Measurements from ENCODE around the gene SELE. TPM values are rescaled to one million over a fixed set of nuclear protein-coding genes. Genes with fewer than 3 reads are reported as not detected.
"Not testable (repeated sequence)": the region's sequence is repeated elsewhere in the genome, so short reads cannot be mapped to it uniquely, and the experiment has no call there.

The SELE gene
- total and polyA plus RNA-seq, 5 experiments from 2014 or later = not detected

DNA sequence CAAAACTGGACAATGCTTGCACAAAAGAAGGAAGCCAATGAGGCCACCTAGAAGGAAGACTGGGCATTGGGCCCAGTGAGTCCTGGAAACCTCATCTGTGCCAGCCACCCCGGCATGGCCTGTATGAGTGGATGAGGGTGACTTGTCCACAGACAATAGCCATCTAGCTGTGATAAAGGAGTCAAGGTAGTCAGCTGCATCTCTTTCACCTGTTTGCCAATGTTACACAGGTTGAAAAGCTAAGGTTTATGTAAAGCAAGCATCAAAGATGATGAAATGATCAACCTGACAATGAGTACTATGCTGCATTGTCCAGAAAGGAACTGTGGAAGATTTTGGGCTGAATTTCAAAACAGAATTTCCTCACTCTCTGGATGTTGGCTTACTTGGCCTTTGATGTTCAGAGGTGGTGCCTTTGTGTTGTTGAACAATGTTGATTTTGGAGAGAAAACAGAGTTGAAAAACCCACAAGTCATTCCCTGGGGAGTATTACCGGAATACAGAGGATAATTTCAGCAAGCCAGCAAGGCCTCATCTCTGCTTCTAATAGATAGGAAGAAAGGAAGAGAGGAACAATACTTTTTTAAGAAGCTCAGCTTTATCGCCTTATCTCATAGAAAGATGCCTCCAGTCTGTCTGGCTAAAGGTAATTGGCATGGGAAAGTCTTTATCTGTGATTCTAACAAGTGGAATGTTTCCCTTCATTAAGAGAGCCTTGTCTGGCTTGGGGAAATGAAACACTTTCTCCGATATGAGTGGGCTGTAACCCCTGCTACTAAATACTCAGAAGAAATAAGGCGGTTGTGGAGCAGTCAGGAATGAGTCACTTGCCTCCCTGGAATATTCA, 11.4 kb upstream of the SELE start:
- Mint-ChIP-seq H3K4me3 (no peak overlapping the region), H3K9me3 (peaks cover 0 to 9% (median 0%) of the 10 kb centered on the region in 9 donors), H3K27ac (no peak overlapping the region), H3K36me3 (peaks cover 0 to 6% (median 2%) of the 10 kb centered on the region in 3 donors), H3K4me1 (no peaks in the 10 kb centered on the region), H3K27me3 (peaks cover 0 to 12% (median 0%) of the 10 kb centered on the region in 5 donors)
- no peak for DNase-seq
- POLR2A ChIA-PET = no interaction called here
- ATAC-seq = no peak

- Mint-ChIP-seq H3K4me3 (no peak overlapping the region), H3K36me3 (peaks cover 0 to 6% (median 2%) of the 10 kb centered on the region in 3 donors), H3K4me1 (no peaks in the 10 kb centered on the region), H3K9me3 (peaks cover 0 to 9% (median 0%) of the 10 kb centered on the region in 9 donors), H3K27ac (no peak overlapping the region), H3K27me3 (peaks cover 0 to 12% (median 3%) of the 10 kb centered on the region in 5 donors)
- DNase-seq (no peak), ATAC-seq (no peak)
- POLR2A ChIA-PET = no interaction called here
These were observed 8.0 kb upstream of the SELE start for GRCh38 chr1:169741666-169742394.

DNA sequence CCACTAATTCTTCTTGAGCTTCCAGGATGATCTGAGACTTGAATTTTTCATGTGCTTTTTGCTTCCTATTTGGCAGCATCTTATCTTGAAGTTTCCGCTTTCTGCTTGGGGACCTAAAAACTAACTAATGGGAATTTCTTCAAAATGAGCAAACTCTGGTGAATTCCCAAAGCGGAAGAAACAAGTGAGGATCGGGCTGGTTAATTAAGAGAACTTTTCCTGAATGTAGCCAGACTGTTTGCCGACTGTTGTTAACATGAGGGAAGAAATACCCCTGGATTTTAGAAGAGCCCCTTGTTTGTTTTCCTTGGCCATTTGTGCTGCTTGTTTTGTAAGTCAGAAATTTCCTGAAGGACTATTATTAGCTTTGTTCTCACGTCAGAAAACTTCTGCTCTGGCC, 6.1 kb upstream of the SELE start:
- POLR2A ChIA-PET = no interaction called here
- H3K27me3 Mint-ChIP-seq = peaks cover 0 to 12% (median 7%) of the 10 kb centered on the region in 5 donors

DNA sequence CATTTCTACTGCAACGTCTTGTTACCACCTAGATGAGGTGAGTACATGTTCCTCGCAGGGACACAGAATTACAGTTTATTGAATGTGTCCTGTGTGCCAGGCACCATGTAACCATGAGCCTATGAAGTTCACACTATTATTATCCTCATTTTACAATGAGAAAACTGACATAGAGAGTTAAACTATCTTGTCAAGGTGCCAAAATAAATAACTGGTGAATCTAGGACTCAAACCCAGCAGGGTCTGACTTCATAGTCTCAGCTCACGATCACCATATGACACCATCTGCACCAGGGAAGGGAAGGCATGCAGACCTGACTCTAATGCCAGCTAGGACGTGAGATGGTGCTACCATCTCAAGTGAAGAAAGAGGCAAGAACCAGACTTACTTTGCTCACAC, 2.4 kb downstream of the SELE start:
- Mint-ChIP-seq H3K9me3 (no peaks in the 10 kb centered on the region), H3K27me3 (peaks cover 0 to 15% (median 7%) of the 10 kb centered on the region in 5 donors), H3K27ac (no peak overlapping the region), H3K4me3 (no peak overlapping the region), H3K36me3 (no peaks in the 10 kb centered on the region), H3K4me1 (no peaks in the 10 kb centered on the region)
- ATAC-seq (no peak), DNase-seq (no peak)
- POLR2A ChIA-PET = no interaction called here

More for the DNA sequence above, 6.1 kb upstream of the SELE start:
- Mint-ChIP-seq H3K4me3 (no peak overlapping the region), H3K36me3 (peaks cover 0 to 6% (median 2%) of the 10 kb centered on the region in 3 donors), H3K9me3 (peaks cover 0 to 9% (median 0%) of the 10 kb centered on the region in 9 donors), H3K4me1 (no peaks in the 10 kb centered on the region), H3K27ac (no peak overlapping the region)
- no peak for ATAC-seq
- no peak for DNase-seq

- no peaks in the 10 kb centered on the region for H3K4me1 Mint-ChIP-seq
- DNase-seq (no peak), ATAC-seq (no peak)
- H3K27ac Mint-ChIP-seq = no peak overlapping the region
- H3K9me3 Mint-ChIP-seq = no peaks in the 10 kb centered on the region
- peaks cover 0 to 11% (median 7%) of the 10 kb centered on the region in 5 donors for H3K27me3 Mint-ChIP-seq
- H3K4me3 Mint-ChIP-seq = no peak overlapping the region
- POLR2A ChIA-PET = no interaction called here
- no peaks in the 10 kb centered on the region for H3K36me3 Mint-ChIP-seq
These were observed 3.9 kb downstream of the SELE start for GRCh38 chr1:169729991-169730390.

- peaks cover 0 to 8% (median 4%) of the 10 kb centered on the region in 5 donors for H3K27me3 Mint-ChIP-seq
- H3K27ac Mint-ChIP-seq = no peak overlapping the region
- no peaks in the 10 kb centered on the region for H3K9me3 Mint-ChIP-seq
- H3K4me1 Mint-ChIP-seq = no peaks in the 10 kb centered on the region
- H3K36me3 Mint-ChIP-seq = no peaks in the 10 kb centered on the region
- no peak overlapping the region for H3K4me3 Mint-ChIP-seq
- POLR2A ChIA-PET = no interaction called here
- ATAC-seq (no peak), DNase-seq (no peak)
These were observed 6.6 kb downstream of the SELE start for GRCh38 chr1:169727307-169727706.

DNA sequence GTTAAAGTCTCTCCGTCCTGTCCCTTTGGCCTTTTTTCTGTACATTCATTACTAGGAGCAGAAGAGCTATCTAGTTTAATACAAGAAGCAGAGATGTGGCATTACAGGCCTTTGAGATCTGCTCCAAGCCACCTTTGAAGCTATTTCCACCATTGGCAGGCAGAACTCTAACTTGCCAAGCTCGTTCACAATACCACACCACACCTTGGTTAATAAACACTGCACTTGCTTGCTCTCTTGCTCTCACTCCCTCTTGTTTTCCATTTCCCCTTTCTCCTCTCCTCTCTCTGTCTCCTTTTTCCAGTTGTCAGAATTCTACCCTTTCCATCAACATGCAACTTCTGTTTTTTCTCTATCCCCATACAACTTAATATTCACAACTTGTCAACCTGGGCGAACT, 7.0 kb downstream of the SELE start:
- H3K36me3 Mint-ChIP-seq = no peaks in the 10 kb centered on the region
- DNase-seq = no peak
- H3K4me1 Mint-ChIP-seq = no peaks in the 10 kb centered on the region
- POLR2A ChIA-PET = no interaction called here
- no peak overlapping the region for H3K4me3 Mint-ChIP-seq
- H3K27ac Mint-ChIP-seq = no peak overlapping the region
- peaks cover 0 to 7% (median 3%) of the 10 kb centered on the region in 5 donors for H3K27me3 Mint-ChIP-seq
- no peak for ATAC-seq
- H3K9me3 Mint-ChIP-seq = no peaks in the 10 kb centered on the region

GRCh38 chr1:169725930-169726329, 7.9 kb downstream of the SELE start:
- Mint-ChIP-seq H3K4me3 (no peak overlapping the region), H3K27me3 (peaks cover 0 to 6% (median 3%) of the 10 kb centered on the region in 5 donors), H3K36me3 (no peaks in the 10 kb centered on the region), H3K27ac (no peak overlapping the region), H3K4me1 (no peaks in the 10 kb centered on the region), H3K9me3 (no peaks in the 10 kb centered on the region)
- ATAC-seq (no peak), DNase-seq (no peak)
- POLR2A ChIA-PET = no interaction called here

DNA sequence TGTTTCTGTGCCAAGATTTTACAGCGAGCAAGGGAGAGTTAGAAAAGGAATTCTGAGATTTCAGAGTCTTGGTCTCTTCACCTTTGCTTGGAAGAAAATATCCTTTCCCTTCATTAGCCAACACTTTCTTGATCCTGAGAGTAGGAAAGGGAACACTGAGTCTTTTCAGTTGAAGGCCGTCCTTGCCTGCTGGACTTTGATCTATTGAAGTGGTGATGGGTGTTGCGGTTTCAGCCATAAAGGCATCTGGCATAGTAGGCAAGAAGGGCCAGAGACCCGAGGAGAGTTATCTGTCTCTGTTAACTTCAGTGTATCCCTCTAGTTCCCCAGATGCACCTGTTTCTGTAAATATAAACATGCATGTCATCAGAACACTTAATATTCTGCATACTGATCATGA, 9.7 kb downstream of the SELE start:
- DNase-seq (no peak), ATAC-seq (no peak)
- POLR2A ChIA-PET = no interaction called here
- no peak overlapping the region for H3K27ac Mint-ChIP-seq
- H3K27me3 Mint-ChIP-seq = peaks cover 0 to 6% (median 3%) of the 10 kb centered on the region in 5 donors
- H3K9me3 Mint-ChIP-seq = no peaks in the 10 kb centered on the region
- no peaks in the 10 kb centered on the region for H3K36me3 Mint-ChIP-seq
- no peak overlapping the region for H3K4me3 Mint-ChIP-seq
- no peaks in the 10 kb centered on the region for H3K4me1 Mint-ChIP-seq

DNA sequence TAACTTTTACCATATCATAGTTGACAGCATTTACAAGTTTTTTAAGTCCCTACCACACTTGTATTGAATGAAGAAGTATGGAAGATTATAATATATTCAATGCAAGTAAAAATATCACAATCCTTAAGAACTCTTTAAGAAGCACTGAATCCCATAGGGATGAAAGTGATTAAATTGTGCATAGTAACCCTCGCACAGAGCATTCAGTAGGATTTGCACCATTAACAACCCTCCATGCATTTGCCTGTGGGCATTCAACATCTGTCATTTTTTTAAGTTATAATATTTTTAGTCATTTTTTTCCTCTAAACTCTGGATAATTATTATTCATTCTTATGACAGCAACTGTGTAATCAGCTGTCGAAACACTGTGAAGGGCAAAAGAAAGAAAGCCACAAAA, 10.1 kb downstream of the SELE start:
- Mint-ChIP-seq H3K9me3 (no peaks in the 10 kb centered on the region), H3K27ac (no peak overlapping the region), H3K27me3 (peaks cover 0 to 6% (median 3%) of the 10 kb centered on the region in 5 donors), H3K4me3 (no peak overlapping the region), H3K4me1 (no peaks in the 10 kb centered on the region), H3K36me3 (no peaks in the 10 kb centered on the region)
- DNase-seq (no peak), ATAC-seq (no peak)
- POLR2A ChIA-PET = no interaction called here

DNA sequence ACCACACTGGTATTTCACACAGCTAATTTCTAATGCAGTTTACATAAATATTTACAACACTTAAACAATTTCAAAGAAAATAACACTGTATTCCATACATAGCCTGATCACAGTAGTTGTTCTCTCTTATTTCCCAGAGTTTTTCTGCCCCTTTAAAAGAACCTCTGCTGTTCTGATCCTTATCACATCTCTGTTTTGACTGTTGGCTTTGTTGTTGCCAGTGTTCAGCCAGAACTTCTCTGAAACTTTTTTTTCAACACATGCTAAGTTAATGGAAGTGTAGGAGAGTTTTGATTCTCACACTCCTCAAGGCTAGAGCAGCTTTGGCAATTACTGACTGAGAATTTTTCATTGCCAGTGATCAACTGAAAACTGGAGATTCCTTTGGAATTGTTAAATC, 11.1 kb downstream of the SELE start:
- Mint-ChIP-seq H3K9me3 (no peaks in the 10 kb centered on the region), H3K27me3 (peaks cover 0 to 11% (median 3%) of the 10 kb centered on the region in 5 donors), H3K4me1 (no peaks in the 10 kb centered on the region), H3K27ac (no peak overlapping the region), H3K4me3 (no peak overlapping the region), H3K36me3 (no peaks in the 10 kb centered on the region)
- POLR2A ChIA-PET = no interaction called here
- no peak for DNase-seq
- no peak for ATAC-seq

DNA sequence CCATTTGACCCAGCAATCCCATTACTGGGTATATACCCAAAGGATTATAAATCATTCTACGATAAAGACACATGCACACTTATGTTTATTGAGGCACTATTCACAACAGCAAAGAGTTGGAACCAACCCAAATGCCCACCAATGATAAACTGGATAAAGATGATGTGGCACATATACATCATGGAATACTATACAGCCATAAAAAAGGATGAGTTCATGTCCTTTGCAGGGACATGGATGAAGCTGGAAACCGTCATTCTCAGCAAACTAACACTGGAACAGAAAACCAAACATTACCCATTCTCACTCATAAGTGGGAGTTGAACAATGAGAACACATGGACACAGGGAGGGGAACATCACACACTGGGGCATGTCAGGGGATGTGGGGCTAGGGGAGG, 18.8 kb downstream of the SELE start:
- not testable (repeated sequence) for H3K27me3 Mint-ChIP-seq

GRCh38 chr1:169713090-169713489, 20.8 kb downstream of the SELE start:
- ATAC-seq, H3K4me3 Mint-ChIP-seq, H3K27ac Mint-ChIP-seq, DNase-seq, H3K27me3 Mint-ChIP-seq: not testable (repeated sequence)
- Mint-ChIP-seq H3K4me1 (peaks cover 8 to 18% (median 15%) of the 10 kb centered on the region in 4 donors), H3K9me3 (peaks cover 0 to 21% (median 2%) of the 10 kb centered on the region in 9 donors), H3K36me3 (peaks cover 15 to 22% (median 19%) of the 10 kb centered on the region in 3 donors)
- POLR2A ChIA-PET = interaction anchor here (2.1 kb wide), 1 partner anchor 111 kb away, joined by 35 read pairs; no protein-coding TSS in a partner anchor

More for the DNA sequence above, 18.8 kb downstream of the SELE start:
- Mint-ChIP-seq H3K9me3 (peaks cover 0 to 21% (median 2%) of the 10 kb centered on the region in 9 donors), H3K27ac (peak overlapping the region in 1 of 10 donors; percentile 69)
- H3K36me3 Mint-ChIP-seq, DNase-seq, H3K4me1 Mint-ChIP-seq, ATAC-seq, H3K4me3 Mint-ChIP-seq, POLR2A ChIA-PET: not testable (repeated sequence)

Data from naive thymus-derived CD8-positive, alpha-beta T cell (primary cell).